SK-MEL-5 (cell line): ENCODE results near the gene LAMTOR3. TPM values are rescaled to one million over a fixed set of nuclear protein-coding genes. Genes with fewer than 3 reads are reported as not detected.

Experiments
- DNase-seq: peaks from one replicate; pipeline ENCODE4 v3.0.0-alpha.2; 2016; ENCODE audit warnings: low read depth, low spot score
- in situ Hi-C: cut with HindIII; loops from 2 replicates; pipeline ENCODE4 v1.10.0; 2016; ENCODE audit warnings: low sequenced_read_pairs, high pct_unique_total_duplicates, low pct_unique_long_range_greater_than_20kb
- polyA plus RNA-seq, 2 experiments: library from polyadenylated mRNA; depleted of rRNA; stranded (reverse); fragments of >200 nt; gene quantifications; 2 replicates each; pipeline ENCODE4 v1.2.3, GENCODE V29; 2015
- total RNA-seq: library from RNA; depleted of rRNA; stranded (reverse); fragments of >200 nt; shearing (Covaris generic); gene quantifications from 2 replicates; pipeline ENCODE4 v1.2.3, GENCODE V29; 2014; rRNA removed

The LAMTOR3 gene, protein sequence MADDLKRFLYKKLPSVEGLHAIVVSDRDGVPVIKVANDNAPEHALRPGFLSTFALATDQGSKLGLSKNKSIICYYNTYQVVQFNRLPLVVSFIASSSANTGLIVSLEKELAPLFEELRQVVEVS
- 64.0 and 65.0 TPM in 2 replicates for total RNA-seq
- 37.8 and 41.6 TPM in 2 replicates for polyA plus RNA-seq (2015; cell fraction: cytosol; rRNA removed)
- polyA plus RNA-seq (2015; cell fraction: nucleus; rRNA removed): 28.6 and 34.9 TPM in 2 replicates

DNA sequence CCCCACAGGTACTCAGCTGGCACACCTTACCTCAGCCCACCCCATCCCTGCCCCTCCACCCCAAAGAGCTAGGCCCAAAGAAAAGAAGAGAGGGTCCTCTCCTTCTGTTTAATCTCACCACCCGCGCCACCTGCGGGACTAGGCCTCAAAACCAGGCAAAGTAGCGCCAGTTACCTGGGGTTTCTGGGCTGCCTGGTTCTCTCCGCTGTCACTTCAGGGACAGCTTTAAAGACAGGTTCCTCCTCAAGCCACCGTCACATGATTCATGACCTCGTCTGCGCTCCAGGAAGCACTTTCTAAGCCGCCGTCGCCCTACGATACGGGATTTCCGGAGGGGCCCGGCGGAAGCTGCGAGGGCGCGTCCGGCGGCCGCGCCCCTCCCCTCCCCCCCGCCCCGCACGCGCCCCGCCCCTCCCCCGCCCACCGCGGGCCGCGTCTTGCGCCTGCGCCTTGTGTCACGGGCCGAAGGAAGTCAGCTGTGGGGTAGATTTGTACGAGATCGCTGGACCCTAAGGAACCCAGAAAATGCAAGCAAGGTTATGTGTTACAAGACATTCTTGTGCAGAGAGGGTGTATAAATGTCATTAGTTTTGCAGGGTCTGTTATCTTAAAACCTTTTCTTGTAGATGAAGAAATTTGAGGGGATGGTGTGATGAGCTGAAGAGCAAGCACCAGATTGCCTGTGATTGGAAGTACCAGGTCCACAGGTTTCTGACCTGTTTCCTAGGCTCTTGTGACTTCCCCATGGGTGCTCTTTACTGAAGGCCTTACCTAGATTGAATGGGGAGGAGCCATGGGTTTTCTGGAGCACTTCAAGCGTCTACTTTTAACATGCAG lies at the start of gene LAMTOR3:
Gene LAMTOR3, minus strand, starts transcription at position 267 of the 837 bp plus-strand sequence. CDS start 464 bp downstream, outside the sequence.
- in situ Hi-C loops: no loop called here
- DNase-seq: peak; percentile 88

DNA sequence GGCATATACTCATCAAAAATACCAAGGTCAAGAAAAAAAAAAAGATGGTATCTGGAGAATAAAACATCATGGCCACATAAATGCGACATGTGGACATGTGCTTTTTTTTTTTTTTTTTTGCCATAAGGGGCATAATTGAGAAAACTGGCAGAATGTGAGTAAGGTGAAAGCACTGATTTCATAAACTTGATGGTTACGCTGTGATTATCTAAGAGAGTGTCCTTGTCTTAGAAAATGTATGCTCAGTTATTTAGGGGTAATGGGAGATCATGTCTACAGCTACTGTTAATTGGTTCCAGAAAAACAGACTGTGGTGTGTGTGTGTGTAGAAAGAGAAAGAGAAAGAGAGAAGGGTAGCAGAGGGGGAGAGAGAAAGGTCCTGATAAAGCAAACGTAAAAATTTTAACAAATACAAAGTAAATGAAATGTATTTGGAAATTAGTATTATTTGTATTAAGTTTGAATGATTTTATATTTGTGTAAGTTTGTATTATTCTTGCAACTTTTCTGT lies 44.1 kb upstream of the LAMTOR3 start:
- DNase-seq: no peak
- in situ Hi-C loops: no loop called here

DNA sequence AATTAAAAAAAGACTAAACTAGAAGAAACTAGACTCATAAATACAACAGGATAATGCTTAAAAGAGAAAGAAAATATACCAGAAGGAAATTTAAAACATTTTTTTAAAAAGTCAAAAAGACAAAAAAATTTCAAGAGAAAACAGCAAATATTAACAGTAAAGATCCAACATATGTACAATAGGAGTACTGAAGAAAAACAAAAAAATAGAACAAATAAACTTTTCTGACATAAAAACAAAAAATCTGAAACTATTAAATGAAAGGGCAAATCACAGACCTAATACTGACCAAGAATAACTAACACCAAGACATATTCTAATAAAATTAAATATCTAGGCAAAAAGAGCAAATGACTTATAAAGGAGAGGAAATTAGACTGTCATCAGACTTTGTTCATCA lies 40.7 kb upstream of the LAMTOR3 start:
- DNase-seq: no peak
- in situ Hi-C loops: no loop called here

DNA sequence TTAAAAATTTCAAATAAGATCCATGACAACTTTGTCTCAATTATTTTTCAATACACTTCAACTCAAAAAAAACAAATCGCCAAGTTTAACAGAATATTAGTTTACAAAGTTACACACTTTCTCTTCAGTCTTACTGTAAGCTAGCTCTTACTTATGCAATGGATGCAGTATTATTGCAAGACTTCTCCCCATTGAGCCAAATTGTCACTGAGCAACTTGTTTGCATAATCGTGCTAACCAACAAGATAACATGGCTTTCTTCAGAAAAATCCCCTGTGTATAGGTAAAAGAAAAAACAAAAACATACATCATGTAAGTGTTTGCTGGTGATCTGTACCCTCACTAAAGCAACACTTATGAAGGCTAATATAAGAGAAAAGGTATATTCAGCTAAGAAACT lies 33.3 kb upstream of the LAMTOR3 start:
- no peak for DNase-seq
- in situ Hi-C loops: no loop called here

DNA sequence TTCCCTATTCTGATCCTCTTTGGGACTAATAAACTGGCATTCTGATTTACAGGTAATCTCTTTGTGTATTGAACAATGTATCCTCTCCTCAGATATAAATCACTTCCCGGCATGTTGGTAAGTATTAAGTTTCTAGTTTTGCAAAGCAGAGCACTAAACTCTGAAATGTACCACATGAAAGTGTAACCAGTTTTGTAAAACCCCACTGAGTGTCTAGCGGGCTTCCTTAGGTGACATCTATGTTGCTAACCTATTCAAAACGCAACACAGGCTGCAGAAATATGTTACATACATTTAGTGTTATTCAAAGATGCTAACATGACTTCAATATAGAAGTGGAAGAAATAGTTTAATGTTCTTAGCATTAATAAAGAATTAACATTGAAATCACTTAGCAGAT lies 26.9 kb upstream of the LAMTOR3 start:
- DNase-seq: no peak
- in situ Hi-C loops: no loop called here

DNA sequence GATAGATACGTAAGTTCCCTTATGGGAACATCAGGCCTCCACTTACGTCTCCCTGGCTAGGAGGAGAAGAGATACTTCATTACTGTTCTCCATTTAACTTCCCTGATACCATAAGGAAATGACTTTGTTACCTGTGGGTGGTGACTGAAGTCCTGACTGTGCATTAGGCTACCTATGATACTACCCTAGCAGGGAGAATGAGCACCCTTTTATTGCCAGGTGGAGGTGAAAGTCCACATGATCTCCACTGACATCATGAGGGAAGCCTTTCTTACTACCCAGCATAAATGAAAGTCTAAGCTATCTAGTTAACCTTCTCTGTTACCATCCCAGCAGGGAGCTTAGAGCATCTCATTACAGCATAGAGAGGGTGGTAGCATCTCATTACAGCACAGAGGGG lies 24.4 kb upstream of the LAMTOR3 start:
- no peak for DNase-seq
- in situ Hi-C loops: no loop called here

DNA sequence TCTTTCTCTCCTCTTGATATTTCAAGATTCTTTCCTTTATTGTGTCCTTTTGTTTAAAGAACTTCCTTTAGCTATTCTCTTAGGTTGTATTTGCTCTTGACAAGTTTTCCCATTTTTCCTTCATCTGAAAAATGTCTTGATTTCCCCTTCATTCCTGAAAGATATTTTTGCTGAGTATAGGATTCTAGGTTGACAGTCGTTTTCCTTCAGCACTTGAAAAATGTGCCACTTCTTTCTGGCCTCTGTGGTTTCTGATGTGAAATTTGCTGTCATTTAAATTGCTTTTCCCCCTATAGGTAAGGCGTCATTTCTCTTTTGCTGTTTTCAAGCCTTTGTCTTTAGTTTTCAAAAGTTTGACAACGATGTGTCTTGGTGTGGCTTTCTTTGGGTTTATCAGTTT lies 23.3 kb upstream of the LAMTOR3 start:
- in situ Hi-C loops: no loop called here
- no peak for DNase-seq

DNA sequence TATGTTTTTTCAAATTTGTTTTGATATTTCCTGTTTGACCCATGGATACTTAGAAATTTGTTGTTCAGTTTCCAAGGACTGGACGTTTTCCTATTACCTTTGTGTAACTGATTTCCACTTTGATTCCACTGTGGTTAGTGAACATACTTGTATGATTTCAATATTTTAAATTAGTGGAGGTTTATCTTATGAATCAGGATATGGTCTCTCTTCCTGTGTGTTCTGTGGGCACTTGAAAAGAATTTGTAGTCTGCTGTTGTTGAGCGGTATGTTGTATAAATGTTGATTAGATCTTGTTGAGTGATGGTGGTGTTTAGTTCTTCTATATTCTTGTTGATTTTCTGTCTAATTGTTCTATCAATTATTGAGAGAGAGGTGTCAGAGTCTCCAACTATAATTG lies 21.2 kb upstream of the LAMTOR3 start:
- in situ Hi-C loops: no loop called here
- no peak for DNase-seq

DNA sequence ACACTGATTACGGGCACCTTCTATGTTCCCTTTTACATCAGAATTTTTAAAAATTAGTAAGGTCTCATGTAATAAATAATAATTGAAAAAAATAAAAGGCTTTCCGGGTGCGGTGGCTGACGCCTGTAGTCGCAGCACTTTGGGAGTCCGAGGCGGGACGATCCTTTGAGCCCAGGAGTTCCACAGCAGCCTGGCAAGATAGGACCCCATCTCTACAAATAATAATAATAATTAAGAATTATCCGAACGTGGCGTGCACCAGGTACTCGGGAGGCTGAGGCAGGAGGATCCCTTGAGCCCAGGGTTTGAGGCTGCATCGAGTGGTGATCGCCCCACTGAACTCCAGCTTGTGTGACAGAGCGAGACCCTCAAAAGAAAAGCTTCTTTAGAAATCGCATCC lies 771 bp upstream of the LAMTOR3 start:
- in situ Hi-C loops: no loop called here
- no peak for DNase-seq

DNA sequence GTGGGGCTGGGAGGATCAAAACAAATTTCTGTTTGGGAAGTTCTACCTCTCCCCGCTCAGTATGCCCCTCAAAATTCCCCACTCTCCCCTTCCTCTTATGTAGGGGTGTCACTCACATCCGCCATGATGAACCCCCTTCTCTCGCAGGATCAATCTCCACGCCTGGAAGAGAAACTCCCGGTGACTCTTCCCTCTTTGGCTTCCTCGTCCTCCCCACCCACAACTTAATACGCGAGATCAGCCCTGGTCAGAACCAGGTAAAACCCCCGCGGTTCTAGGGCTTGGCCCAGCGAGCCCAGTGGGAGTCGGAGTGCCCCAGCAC lies 427 bp downstream of the LAMTOR3 start:
- no peak for DNase-seq
- in situ Hi-C loops: no loop called here

DNA sequence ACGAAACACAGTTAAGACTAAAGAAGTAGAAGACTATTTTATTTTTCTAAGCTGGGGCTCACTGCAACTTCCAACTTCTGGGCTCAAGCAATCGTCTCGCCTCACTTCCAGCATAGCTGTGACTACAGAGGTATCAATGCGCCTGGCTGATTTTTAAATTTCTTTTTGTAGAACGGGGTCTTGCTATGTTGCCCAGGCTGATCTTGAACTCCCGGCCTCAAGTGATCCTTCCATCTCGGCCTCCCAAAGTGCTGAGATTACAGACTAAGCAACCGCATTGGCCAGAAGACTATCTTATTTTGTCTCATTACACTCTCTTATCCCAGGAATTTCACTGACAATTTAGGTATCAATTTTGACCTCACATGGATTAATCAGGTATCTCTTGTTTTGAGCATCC lies 1.2 kb downstream of the LAMTOR3 start:
- in situ Hi-C loops: no loop called here
- no peak for DNase-seq

DNA sequence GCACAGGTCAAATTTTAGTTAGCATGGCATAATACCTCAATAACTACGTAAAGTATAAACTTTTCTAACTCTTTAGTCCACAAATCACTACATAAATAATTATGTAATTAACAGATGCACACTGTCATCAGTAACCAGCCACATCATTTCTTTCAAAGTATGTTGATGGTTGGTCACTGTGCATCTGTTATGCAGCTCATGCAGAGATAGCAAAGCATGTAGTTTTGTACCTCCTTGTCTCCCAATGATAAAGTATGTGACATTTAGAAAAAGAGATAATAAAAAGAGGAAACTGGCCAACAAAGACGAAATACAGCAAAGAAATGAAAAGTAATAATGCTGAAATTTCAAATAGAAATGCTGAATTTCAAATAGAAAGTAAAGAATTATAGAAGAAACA lies 2.9 kb downstream of the LAMTOR3 start:
- no peak for DNase-seq
- in situ Hi-C loops: no loop called here

DNA sequence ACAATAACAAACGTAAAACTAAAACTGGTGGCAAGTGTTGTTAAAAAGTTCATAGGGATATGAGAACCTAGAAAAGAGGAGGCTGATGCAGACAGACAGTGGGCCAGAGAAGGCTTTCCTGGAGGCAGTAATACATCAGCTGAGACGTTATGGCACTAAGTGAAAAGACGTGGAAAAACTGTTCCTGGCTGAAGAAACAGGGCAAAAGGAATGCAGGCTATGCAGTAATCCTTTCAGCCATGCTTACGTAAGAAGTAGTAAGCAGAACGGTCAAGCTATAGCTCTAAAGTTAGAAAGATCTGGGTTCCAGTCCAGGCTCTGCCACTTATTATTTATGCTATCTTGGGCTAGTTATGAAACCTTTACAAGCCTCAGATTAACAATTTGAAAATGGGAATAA lies 6.4 kb downstream of the LAMTOR3 start:
- DNase-seq: peak; percentile 11
- in situ Hi-C loops: no loop called here

DNA sequence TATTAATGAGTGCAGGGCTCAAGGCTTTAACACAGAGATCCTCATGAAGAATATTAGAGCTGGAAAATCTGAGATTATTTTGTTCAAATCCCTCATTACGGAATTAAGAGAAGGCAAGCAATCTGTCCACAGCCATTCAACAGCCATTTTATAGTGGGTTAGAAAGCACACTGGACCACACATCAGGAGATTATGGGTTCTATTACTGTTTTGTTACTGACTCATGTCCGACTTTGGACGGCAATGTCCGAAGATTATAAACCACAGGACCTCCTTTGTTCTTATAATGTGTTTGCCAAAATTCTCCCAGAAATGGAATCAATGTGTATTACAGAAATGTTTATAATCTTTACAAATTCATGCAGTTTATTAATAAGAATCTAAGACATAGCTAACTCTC lies 8.1 kb downstream of the LAMTOR3 start:
- in situ Hi-C loops: no loop called here
- peak; percentile 8 for DNase-seq

DNA sequence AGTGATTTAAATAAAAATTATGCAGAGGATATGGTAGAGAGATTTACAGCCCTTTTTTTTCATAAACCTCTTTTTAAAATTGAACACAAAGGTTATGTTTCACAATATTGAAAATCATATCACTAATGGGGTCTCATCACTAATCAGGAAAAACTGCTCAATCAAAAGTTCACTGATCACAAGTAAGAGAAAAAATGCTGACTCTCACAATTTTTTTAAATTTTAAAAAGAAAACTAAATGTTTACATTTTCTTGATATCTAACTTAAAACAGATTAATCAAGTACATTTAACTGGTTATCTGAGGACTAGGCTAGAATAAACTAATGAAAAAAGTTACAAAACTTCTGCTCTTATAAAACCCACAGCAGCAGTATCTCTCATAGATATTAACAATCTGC lies 8.5 kb downstream of the LAMTOR3 start:
- DNase-seq: no peak
- in situ Hi-C loops: no loop called here

DNA sequence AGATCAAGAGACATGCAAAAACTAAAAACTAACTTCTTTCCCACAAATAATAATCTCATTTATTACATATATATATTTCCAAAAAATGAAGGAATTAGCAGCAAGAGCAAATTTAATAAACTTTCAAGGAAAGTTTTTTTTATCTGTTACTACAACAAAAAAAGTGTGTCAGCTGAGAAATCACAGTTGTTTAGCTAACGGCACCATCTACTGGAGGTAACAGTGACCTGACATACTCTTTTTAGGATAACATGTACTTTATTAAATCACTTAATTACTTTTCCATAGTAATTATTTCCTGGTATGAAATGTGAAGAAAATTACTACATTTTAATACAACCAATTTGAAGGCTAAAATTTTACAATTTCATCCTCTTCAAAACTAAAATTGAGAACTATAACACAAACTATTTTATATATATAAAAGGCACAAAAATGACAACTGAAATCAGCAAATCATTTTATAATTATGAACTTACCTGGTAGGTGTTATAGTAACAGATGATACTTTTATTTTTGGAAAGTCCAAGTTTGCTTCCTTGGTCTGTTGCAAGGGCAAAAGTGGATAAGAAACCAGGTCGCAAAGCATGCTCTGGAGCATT lies 9.1 kb downstream of the LAMTOR3 start:
- in situ Hi-C loops: no loop called here
- peak; percentile 51 for DNase-seq

DNA sequence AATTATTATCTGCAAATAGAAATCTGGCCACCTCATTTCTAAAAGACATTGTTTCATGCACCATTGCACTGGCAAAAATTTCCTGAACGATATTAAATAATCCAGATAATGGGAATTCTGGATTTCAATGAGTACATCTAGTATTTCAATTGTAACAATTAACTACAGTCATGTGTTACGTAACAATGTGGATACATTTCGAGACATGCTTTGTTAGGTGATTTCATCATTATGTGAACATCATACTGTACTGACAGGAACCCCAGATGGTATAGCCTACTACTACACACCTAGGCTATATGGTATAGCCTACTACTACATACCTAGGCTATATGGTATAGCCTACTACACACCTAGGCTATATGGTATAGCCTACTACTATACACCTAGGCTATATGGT lies 14.8 kb downstream of the LAMTOR3 start:
- no peak for DNase-seq
- in situ Hi-C loops: no loop called here

DNA sequence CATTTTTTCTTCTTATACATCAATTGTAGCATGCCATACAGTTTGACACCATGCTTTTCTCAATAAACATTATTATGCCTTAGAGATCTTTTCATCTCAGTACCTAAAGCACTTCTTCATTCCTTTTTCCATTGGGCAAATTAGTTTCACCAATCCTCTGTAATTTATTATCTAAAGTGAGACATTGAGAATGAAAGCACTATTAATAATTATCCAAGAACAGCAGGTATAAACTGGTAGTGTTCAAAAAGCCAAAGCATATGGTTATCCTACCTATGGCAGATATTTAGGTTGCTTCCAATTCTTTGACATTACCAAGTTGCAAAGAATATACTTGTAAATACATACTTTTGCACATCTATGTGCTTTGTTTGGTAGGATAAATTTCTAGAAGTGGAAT lies 15.6 kb downstream of the LAMTOR3 start:
- in situ Hi-C loops: no loop called here
- DNase-seq: no peak

DNA sequence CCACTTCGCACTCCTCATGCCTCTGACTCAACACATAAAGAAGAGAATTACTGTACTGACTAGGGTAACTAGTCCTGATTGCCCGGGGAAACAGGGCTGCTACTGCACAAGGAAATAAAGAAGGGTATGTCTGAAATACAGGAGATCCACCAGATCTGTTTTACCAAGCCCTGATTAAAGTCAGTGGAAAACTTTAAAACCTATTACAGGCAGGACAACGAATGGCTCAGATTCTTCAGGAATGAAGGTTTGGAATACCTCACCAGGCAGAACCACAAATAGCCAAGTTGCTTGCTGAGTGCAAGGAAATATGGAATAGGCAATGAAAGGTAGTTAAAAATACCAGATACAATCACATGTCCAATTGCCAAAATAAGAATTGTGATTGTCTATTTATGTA lies 17.3 kb downstream of the LAMTOR3 start:
- DNase-seq: peak; percentile 17
- in situ Hi-C loops: no loop called here
